Activated CD4-positive, CD25-positive, alpha-beta regulatory T cell treated with anti-CD3 and anti-CD28 coated beads, Interleukin-2, amount 50 U/mL, for 16 hours (primary cell): Measurements from ENCODE around the gene SLFN14.
"Not testable (repeated sequence)": the region's sequence is repeated elsewhere in the genome, so short reads cannot be mapped to it uniquely, and the experiment has no call there.

Source experiments
- DNase-seq: peaks from one replicate; pipeline ENCODE4 v3.0.0-alpha.2; 2020; ENCODE audit warnings: low read depth, low spot score

Gene SLFN14

DNA sequence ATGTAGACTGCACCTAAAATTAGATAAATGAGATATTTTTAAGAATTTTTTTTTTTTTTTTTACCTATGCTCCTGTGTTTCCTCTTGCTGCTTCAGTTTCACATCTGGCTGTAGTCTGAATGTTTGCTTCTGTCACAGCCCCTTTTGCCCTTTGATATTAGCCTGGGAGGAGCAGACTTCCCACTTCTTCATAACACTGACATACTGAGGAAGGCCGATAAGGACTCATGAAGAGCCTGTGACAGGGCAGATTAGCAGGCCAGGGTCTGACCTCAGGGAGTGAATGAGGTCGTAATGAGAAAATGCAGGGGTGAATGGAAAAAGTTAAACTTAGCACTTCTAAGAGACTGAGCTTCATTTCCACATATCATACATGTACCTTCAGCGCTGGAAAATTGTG, at the start of gene SLFN14:
Gene SLFN14 (minus strand): TSS at position 117 of the 400 bp plus-strand sequence. CDS start 2,757 bp downstream, outside the sequence.
- no peak for DNase-seq

DNA sequence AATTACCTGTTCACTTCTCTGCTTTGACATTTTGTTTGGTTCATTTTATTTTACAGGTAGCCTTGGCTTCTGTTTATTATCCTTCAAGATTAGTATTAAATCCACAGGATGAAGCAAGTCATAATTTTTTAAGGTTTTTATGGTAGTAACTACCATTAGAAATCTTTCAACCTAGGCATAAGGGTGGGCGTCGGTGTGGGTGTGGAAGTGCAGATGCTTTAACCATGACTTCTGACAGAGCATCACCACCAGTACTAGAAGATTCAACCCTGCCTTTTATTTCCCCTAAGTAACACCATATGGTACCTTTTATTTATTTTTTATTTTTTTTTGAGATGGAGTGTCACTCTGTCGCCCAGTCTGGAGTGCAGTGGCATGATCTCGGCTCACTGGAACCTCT, 49.2 kb upstream of the SLFN14 start:
- no peak for DNase-seq

- no peak for DNase-seq
Measured at GRCh38 chr17:35607239-35607847, 46.7 kb upstream of the SLFN14 start.

DNA sequence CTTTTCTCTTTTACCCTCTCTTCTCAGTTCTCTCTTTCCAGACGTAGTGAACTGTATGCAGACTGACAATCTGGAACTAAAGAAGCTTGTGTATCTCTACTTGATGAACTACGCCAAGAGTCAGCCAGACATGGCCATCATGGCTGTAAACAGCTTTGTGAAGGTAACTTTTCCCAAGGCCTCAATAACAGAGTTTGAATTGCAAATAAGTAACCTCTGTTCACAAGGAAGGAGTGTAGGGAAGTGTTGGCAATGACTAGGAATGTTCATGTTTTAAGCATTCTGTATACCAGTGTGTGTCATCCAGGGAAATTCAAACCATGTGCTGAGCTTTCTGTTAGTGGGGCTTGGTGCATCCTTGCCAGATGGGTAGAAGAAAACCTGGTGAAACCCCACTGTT, 45.1 kb upstream of the SLFN14 start:
- DNase-seq: no peak

GRCh38 chr17:35603674-35604073, 43.1 kb upstream of the SLFN14 start:
- DNase-seq: no peak

DNA sequence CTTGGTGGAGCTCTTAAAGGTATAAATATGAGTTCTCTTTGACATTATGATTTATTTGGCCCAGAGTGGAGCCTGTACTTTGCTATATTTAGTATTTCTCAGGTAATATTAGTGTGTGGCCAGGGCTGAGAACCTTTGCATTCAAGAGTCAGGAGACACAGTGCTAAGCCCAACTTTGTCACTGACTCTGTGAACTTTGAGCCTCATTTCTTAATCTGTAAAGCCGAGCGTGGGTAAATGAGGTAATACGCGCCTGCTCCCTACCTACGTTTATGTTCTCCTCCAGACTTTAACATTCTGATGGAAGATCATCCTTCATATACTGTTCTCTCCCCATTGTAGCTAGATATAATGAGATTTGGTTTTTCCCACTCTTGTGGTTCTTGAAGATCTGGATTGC, 37.0 kb upstream of the SLFN14 start:
- DNase-seq: no peak

DNA sequence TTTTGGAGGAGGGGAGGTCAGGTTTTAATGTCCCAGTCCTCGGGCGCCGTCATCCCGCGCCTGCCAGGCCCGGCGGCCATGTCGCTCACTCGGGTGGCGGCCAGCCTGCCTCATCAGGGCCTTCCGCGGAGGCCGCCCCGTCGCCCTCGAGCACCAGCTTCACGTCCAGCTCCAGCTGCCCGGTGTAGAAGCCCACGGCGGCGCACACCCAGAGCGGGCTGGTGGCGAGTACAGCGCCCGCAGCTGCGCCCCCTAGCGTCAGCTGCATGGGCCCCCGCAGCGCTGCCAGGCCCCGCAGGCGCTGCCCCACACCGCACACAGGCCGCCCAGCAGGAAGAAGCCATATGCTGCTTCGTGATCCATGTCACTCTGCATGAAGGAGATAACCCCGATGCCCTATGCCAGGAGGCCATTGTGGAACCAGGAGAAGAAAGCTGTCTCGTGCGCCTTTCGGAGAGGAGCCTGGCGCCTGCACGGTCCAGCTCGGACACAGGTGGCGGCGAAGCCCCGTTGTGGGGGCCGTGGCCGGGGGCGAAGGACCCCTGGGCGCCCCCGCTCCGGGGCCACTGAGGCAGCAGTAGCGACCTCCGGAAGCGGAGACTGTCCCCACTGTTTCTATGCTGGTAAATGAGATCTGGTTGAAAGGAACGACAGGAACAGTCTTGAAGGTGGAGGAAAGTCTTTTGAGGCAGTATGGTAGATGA, 36.1 kb upstream of the SLFN14 start:
- no peak for DNase-seq

DNA sequence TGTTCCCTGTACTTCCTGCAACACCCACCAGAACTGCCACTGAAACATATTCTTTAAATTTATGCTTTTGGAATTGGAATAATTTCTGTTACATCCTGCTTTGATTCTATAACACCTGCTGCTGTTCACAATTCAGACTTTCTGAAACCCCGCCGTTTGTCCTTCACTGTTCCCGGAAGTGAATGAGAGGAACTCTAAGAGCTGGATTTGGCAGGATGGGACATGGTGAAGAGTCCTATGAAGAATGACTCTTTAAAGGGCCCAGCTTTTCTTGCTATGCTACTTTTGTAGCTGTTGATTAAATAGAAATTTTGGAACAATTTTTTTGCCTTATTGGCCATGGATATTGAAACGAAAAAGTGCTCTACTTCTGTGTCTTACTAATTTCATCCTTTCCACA, 35.5 kb upstream of the SLFN14 start:
- DNase-seq: no peak

GRCh38 chr17:35588196-35588920, 27.7 kb upstream of the SLFN14 start:
- no peak for DNase-seq

GRCh38 chr17:35587074-35587961, 26.7 kb upstream of the SLFN14 start, which contains the start of gene AP2B1:
Gene AP2B1, plus strand, starts transcription at chr17:35587322. Its CDS starts 6,709 bp downstream, at chr17:35594031.
- peak; percentile 93 for DNase-seq

- DNase-seq: no peak
Measured at GRCh38 chr17:35586569-35587073, 26.0 kb upstream of the SLFN14 start.

- no peak for DNase-seq
Measured at GRCh38 chr17:35584061-35584460, 23.4 kb upstream of the SLFN14 start.

DNA sequence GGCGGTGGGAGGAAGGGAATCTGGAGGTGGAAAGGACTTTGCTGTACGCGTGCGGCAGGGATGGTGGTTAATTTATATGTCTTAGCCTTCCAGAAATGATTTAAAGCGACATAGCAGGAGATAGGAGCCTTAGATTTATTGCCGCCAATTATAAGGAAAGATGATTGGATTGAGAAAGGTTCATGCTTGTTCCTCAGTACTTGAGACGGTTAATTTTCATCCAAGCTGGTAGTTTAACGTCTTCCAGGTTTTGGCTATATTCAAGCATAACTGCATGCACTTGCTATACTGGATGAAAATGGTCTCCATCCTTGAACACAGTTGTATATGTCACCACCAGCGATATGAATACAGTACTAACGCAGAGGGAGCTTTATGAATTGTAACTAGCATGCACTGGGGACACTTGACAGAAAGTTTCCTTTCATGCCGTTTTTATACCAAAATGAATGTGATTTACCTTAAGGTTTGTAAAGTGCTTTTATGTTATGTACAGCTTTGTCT, 18.4 kb upstream of the SLFN14 start:
- no peak for DNase-seq

GRCh38 chr17:35578197-35578928, 17.7 kb upstream of the SLFN14 start, which contains the start of gene PEX12:
Gene PEX12, minus strand, starts transcription at chr17:35578571. Its CDS starts 550 bp downstream, at chr17:35578021.
- peak; percentile 83 for DNase-seq

- no peak for DNase-seq
Measured at GRCh38 chr17:35577830-35578196, 17.2 kb upstream of the SLFN14 start.

DNA sequence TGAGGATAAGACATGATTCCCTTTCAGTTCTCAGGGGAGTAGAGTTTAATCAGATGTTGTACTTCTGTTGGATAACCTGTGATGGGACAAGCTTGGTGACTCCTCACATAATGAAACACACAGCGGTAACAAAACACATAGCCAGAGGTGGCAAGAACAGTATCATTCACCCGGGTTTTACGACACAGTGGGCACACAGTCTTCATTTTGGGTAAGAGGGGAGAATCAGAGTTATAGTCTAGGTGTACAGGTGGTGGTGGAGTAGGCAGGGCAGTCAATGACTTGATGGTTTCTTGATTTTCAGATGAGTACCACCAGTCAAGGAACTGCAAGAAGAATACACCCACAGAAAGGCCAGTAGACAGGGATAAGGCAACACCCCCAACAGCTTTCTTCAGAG, 15.1 kb upstream of the SLFN14 start:
- no peak for DNase-seq

GRCh38 chr17:35569405-35569804, 8.8 kb upstream of the SLFN14 start:
- no peak for DNase-seq

DNA sequence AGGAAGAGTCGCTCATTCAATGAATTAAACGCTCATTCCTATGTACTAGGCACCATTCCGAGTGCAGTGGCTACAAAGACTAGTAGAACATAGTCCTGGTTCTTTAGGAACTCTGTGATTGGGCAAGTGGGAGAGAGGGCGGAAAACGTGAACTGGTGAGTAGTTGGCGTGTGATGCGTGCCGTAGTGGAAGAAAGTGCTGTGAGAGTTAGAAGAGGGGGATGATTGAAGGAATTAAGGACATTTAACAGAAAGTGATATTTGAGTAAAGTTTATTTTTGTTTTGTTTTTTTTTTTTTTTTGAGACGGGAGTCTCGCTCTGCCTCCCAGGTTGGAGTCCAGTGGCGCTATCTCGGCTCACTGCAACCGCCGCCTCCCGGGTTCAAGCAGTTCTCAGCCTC, 7.9 kb upstream of the SLFN14 start:
- DNase-seq: no peak

GRCh38 chr17:35566968-35567367, 6.3 kb upstream of the SLFN14 start:
- DNase-seq: no peak

GRCh38 chr17:35563181-35563580, 2.6 kb upstream of the SLFN14 start:
- not testable (repeated sequence) for DNase-seq
